ENCODE results near the gene PLEKHA6. TPM values are rescaled to one million over a fixed set of nuclear protein-coding genes. Genes with fewer than 3 reads are reported as not detected.

PLEKHA6 gene
- total RNA-seq, 6 experiments from 2014 or later, result 16.6 to 31.1 (median 22.1) TPM

GRCh38 chr1:204326771-204327300 is 32.9 kb downstream of the PLEKHA6 start:
- no peaks in the 10 kb centered on the region for H3K9me3 ChIP-seq
- H3K4me3 ChIP-seq, result no peak overlapping the region
- DNase-seq (no peak), ATAC-seq (no peak)
- TF ChIP-seq, protein P1, sequence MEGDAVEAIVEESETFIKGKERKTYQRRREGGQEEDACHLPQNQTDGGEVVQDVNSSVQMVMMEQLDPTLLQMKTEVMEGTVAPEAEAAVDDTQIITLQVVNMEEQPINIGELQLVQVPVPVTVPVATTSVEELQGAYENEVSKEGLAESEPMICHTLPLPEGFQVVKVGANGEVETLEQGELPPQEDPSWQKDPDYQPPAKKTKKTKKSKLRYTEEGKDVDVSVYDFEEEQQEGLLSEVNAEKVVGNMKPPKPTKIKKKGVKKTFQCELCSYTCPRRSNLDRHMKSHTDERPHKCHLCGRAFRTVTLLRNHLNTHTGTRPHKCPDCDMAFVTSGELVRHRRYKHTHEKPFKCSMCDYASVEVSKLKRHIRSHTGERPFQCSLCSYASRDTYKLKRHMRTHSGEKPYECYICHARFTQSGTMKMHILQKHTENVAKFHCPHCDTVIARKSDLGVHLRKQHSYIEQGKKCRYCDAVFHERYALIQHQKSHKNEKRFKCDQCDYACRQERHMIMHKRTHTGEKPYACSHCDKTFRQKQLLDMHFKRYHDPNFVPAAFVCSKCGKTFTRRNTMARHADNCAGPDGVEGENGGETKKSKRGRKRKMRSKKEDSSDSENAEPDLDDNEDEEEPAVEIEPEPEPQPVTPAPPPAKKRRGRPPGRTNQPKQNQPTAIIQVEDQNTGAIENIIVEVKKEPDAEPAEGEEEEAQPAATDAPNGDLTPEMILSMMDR (IDR thresholded peaks at IDR 0.05), result no peak
- no peak for TF ChIP-seq POLR2A (IDR thresholded peaks at IDR 0.05)
- intact Hi-C loops (cut with DNase I), result no loop called here
- WGBS (ENCODE audit: insufficient coverage, low coverage, low lambda C conversion rate, missing lambda C conversion rate), result 87% methylated on average over 8 of the region's 8 CpGs
- H3K27me3 ChIP-seq, result no peaks in the 10 kb centered on the region
- no peaks in the 10 kb centered on the region for H3K4me1 ChIP-seq
- H3K27ac ChIP-seq, result no peak overlapping the region
- H3K36me3 ChIP-seq, result no peaks in the 10 kb centered on the region

DNA sequence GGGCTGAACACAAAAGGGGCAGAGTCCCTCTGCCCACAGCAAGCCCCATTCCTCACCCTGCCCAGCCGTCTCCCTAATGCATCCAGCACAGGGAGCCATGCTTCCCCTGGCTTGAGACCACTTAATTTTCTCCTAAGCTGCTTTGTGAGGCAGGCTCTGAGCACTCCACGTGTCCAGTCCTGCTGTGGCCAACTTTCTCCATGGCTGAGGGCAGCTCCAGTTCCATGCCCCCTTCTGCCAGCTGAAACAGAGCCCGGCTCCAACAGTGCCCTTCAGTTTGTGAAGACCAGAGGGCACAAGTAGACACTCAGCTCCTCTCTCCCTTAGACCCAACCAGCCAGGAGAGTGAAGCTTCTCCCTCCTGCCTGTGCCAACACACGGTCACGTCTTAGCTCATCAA is 33.8 kb downstream of the PLEKHA6 start:
- no peaks in the 10 kb centered on the region for H3K27me3 ChIP-seq
- no peak for ATAC-seq
- no peaks in the 10 kb centered on the region for H3K4me1 ChIP-seq
- TF ChIP-seq, protein P1 (IDR thresholded peaks at IDR 0.05), result no peak
- no peak for TF ChIP-seq POLR2A (IDR thresholded peaks at IDR 0.05)
- no peaks in the 10 kb centered on the region for H3K9me3 ChIP-seq
- intact Hi-C loops (cut with DNase I), result no loop called here
- 100% methylated on average over 2 of the region's 5 CpGs for WGBS (ENCODE audit: insufficient coverage, low coverage, low lambda C conversion rate, missing lambda C conversion rate)
- no peaks in the 10 kb centered on the region for H3K36me3 ChIP-seq
- DNase-seq, result no peak
- no peak overlapping the region for H3K27ac ChIP-seq
- no peak overlapping the region for H3K4me3 ChIP-seq

DNA sequence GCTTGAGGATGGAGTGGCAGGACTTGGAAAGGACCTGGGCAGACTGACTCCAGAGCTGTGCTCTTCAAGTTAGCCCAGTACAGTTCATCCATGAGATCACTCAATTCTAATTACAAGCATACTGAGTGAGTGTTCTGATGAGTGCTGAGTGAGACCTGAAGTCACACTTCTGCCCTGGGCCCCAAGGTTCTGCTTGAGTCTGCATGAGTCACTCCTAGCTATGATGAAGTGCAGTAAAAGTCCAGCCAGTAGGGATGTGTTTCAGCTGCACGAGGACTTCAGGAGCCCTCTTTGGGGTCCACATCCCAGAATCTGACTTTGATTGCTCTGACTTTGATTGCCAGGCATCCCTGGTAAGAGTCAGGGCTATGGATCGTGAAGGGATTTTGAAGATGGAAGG is 35.8 kb downstream of the PLEKHA6 start:
- no peaks in the 10 kb centered on the region for H3K4me1 ChIP-seq

DNA sequence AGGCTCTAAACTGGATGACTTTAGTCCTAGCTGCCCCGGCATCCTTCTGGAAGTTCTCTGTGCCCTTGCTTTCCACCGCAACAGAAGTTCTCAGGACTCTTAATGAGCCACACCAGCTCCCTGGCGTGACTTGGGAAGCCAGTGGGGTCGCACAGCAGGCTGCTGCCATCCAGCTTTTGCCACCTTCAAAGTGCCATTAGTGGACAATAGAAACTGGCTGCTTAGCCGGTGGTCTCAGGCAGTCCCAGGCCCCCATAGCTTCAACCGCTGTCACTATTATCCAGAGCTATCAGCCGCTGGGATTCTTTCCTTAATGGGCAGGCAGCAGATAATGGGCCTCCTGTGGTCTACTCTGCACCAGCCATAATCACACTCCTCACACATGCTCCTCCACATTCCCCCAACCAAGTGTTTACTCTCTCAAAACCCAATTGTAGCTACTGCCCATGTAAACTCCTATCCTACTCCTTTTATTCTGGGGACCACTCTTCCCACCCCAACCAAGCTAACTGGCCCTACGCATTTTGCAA is 37.3 kb downstream of the PLEKHA6 start:
- H3K4me3 ChIP-seq, result no peak overlapping the region
- TF ChIP-seq, protein P1 (IDR thresholded peaks at IDR 0.05), result no peak
- TF ChIP-seq POLR2A (IDR thresholded peaks at IDR 0.05), result no peak

More for the DNA sequence above, 35.8 kb downstream of the PLEKHA6 start:
- Histone ChIP-seq H3K9me3 (no peaks in the 10 kb centered on the region), H3K4me3 (no peak overlapping the region), H3K27ac (no peak overlapping the region), H3K27me3 (no peaks in the 10 kb centered on the region), H3K36me3 (no peaks in the 10 kb centered on the region)
- no peak for ATAC-seq
- TF ChIP-seq POLR2A (IDR thresholded peaks at IDR 0.05), result no peak
- TF ChIP-seq, protein P1 (IDR thresholded peaks at IDR 0.05), result no peak
- intact Hi-C loops (cut with DNase I), result no loop called here
- DNase-seq, result no peak
- 100% methylated on average over 1 of the region's 2 CpGs for WGBS (ENCODE audit: insufficient coverage, low coverage, low lambda C conversion rate, missing lambda C conversion rate)

More for the DNA sequence above, 37.3 kb downstream of the PLEKHA6 start:
- H3K9me3 ChIP-seq, result no peaks in the 10 kb centered on the region
- intact Hi-C loops (cut with DNase I), result no loop called here
- 88% methylated on average over 8 of the region's 8 CpGs for WGBS (ENCODE audit: insufficient coverage, low coverage, low lambda C conversion rate, missing lambda C conversion rate)
- no peaks in the 10 kb centered on the region for H3K36me3 ChIP-seq
- H3K27me3 ChIP-seq, result no peaks in the 10 kb centered on the region
- DNase-seq (no peak), ATAC-seq (no peak)
- H3K27ac ChIP-seq, result no peak overlapping the region
- no peaks in the 10 kb centered on the region for H3K4me1 ChIP-seq

Data from right lobe of liver (tissue), 6 donors.